HG03064 (cell line): ENCODE measurements around the gene ICAM4.

Source experiments
- ATAC-seq: cut with Tn5 transposase; IDR thresholded peaks from one replicate; pipeline ENCODE4 v1.9.1; 2021; ENCODE audit warnings: low read depth; ENCODE audit not compliant: unreplicated experiment

ICAM4 gene

DNA sequence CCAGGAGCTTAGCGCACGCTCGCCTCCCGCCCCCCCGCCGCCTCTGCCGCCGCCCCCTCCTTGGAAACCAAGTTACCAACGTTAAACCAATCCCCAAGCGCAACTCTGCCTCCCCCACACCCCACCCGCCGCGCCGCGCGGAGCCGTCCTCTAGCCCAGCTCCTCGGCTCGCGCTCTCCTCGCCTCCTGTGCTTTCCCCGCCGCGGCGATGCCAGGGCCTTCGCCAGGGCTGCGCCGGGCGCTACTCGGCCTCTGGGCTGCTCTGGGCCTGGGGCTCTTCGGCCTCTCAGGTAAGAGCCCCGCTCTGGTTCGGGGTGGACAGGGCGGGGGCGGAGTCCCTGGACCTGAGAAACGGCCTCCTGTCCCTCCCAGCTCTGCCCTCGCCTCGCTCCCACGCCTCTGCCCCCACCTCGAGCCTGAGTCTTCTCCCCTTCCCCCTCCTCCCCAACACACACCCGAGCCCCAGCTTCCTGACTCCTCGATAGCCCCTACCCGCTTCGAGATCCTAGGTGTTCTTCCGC is 3.1 kb downstream of the ICAM4 start, which contains the start of gene ICAM5:
ICAM5 (plus strand) TSS at position 117 of the 521 bp plus-strand sequence; CDS start at position 209, 92 bp downstream.
- ATAC-seq: no peak

DNA sequence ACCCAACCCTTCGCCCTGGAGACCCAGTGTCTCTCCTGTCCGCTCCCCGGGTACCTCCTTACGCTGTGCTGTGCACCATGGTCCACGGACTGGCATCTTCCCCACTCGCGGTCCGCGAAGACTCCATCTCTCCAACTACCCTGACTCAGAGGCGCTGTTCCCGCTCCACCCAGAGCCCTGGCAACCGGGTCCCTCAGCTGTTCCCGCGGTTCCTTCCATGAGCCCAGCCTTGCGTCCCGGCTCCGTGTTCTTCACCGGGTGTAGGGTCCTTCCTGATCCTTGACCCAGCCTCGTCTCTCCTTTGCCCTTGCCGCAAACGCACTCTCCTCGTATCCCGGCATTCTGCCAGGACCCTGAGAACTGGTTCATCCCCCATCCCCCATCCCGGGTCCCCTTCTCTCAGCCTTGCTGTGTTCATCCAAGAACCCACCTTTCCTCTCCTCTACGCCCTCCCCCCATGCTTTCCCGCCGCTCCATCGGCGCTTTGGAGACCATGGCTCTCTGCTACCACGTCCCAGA is 3.7 kb downstream of the ICAM4 start:
- ATAC-seq: no peak

DNA sequence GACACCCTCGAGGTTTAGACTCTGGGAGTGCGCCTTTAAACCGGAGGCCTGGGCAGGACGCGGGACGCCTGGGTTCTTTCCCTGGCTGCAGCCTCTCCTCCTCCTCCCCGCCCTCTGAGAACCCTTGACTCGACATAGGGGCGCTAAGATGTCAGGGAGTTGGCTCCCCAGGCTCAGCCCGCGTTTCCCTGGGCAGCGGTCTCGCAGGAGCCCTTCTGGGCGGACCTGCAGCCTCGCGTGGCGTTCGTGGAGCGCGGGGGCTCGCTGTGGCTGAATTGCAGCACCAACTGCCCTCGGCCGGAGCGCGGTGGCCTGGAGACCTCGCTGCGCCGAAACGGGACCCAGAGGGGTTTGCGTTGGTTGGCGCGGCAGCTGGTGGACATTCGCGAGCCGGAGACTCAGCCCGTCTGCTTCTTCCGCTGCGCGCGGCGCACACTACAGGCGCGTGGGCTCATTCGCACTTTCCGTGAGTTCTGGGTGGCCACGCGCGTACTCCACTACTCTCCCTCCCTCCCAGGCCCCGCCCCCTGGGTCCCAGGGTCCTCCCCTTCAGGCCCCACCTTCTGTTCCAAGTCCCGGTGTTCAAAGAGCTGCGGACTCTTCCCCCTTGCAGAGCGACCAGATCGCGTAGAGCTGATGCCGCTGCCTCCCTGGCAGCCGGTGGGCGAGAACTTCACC is 4.3 kb downstream of the ICAM4 start:
- no peak for ATAC-seq

DNA sequence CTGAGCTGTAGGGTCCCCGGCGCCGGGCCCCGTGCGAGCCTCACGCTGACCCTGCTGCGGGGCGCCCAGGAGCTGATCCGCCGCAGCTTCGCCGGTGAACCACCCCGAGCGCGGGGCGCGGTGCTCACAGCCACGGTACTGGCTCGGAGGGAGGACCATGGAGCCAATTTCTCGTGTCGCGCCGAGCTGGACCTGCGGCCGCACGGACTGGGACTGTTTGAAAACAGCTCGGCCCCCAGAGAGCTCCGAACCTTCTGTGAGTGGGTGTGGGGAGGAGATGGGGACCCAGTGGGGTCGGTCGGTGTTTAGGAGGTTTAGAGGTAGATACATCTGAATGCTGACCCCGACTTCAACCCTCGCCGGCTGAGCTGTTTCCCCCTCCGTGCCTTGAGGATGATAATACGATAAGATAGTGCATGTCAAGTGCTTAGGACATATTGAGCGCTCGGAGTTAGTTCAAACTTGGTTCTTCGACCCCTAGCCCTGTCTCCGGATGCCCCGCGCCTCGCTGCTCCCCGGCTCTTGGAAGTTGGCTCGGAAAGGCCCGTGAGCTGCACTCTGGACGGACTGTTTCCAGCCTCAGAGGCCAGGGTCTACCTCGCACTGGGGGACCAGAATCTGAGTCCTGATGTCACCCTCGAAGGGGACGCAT is 4.9 kb downstream of the ICAM4 start:
- no peak for ATAC-seq

DNA sequence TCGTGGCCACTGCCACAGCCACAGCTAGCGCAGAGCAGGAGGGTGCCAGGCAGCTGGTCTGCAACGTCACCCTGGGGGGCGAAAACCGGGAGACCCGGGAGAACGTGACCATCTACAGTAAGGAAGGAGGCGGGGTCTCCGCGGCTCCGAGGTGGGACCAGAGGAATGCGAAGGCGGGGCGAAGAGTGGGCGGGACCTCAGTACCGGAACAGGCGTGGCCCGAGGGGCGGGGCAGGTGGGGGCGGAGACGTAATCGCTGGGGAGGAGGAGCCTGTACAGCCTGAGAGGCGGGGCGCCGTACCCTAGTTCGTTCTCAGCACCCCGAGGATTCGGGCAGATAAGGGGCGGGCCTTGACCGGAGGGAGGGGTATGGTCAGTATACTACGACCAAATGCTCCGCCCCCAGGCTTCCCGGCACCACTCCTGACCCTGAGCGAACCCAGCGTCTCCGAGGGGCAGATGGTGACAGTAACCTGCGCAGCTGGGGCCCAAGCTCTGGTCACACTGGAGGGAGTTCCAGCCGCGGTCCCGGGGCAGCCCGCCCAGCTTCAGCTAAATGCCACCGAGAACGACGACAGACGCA is 5.5 kb downstream of the ICAM4 start:
- peak; percentile 42 for ATAC-seq

DNA sequence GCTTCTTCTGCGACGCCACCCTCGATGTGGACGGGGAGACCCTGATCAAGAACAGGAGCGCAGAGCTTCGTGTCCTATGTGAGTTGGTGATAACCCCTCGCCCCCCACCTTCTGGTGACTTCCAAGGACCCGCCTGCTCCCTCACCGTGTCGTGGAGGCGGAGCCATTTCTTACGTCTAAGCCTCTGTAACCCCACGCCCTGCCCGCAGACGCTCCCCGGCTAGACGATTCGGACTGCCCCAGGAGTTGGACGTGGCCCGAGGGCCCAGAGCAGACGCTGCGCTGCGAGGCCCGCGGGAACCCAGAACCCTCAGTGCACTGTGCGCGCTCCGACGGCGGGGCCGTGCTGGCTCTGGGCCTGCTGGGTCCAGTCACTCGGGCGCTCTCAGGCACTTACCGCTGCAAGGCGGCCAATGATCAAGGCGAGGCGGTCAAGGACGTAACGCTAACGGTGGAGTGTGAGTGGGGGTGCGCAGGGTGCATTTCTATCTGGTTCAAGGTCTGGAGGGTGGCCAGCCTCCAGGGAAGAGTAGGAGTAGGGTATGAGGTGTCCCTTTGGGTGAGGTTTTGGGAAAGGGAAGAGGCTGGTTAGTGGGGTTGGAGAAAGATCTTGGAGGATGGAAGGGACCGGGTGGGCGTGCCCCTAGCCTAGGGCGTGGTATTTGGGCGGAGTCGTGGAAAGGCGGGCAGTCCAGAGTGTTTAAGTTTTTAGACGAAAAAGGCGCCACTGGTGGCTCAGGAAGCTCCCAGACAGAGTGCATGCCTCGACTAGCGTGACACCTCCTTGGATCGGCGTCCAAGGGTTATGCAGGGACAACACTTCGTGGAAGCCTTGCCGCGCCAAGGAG is 6.3 kb downstream of the ICAM4 start:
- ATAC-seq: no peak

DNA sequence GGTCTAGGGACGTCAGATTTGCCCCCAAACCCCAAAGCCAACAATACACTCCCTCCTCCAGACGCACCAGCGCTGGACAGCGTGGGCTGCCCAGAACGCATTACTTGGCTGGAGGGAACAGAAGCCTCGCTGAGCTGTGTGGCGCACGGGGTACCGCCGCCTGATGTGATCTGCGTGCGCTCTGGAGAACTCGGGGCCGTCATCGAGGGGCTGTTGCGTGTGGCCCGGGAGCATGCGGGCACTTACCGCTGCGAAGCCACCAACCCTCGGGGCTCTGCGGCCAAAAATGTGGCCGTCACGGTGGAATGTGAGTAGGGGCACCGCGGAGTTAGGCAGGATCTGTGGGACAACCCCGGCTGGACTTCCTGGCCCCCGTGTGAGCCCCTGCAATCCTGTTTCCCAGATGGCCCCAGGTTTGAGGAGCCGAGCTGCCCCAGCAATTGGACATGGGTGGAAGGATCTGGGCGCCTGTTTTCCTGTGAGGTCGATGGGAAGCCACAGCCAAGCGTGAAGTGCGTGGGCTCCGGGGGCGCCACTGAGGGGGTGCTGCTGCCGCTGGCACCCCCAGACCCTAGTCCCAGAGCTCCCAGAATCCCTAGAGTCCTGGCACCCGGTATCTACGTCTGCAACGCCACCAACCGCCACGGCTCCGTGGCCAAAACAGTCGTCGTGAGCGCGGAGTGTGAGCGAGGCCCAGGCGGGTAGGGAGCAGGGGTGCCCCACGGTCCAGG is 7.0 kb downstream of the ICAM4 start:
- no peak for ATAC-seq

DNA sequence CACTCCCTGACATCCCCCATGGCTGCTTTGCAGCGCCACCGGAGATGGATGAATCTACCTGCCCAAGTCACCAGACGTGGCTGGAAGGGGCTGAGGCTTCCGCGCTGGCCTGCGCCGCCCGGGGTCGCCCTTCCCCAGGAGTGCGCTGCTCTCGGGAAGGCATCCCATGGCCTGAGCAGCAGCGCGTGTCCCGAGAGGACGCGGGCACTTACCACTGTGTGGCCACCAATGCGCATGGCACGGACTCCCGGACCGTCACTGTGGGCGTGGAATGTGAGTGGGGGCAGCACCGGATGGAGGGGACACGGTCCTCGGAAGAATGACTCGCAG is 7.6 kb downstream of the ICAM4 start:
- ATAC-seq: no peak

DNA sequence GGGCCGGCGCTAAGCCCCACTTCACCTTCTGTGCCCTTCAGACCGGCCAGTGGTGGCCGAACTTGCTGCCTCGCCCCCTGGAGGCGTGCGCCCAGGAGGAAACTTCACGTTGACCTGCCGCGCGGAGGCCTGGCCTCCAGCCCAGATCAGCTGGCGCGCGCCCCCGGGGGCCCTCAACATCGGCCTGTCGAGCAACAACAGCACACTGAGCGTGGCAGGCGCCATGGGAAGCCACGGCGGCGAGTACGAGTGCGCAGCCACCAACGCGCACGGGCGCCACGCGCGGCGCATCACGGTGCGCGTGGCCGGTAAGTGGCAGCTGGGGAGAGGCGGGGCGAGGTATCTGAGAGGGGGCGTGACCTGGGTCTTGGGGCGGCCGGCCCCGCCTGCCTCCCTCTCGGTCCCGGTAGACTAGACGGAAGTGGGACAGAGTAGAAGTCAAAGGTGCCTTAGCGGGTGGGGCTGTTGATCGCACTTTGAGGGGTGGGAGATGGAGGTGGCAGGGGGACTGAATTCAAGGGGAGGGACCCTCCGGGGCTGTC is 8.6 kb downstream of the ICAM4 start:
- no peak for ATAC-seq

DNA sequence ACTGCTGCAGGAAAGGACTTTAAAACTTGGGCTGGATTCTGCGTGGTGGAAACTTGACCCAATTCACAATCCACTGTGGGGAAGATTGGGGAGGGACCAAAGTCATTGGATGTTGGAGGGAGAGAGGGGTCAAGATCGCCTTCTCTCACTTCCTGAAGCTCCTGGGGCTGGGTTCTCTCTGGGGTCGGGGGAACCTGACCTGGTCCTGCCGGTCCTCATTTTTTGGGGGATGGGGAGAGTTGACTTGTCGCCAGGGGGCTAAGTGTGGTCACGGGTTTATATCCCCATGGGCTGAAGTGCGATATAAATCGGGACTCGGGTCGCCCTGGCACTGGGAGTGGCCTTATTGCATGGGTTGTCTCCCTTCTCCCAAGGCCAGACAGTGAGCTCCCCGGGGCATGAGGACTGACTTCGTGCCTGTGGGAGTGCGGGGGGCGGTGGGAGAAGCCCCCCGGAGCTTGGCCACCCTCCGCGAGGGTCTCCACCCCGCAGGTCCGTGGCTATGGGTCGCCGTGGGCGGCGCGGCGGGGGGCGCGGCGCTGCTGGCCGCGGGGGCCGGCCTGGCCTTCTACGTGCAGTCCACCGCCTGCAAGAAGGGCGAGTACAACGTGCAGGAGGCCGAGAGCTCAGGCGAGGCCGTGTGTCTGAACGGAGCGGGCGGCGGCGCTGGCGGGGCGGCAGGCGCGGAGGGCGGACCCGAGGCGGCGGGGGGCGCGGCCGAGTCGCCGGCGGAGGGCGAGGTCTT is 9.3 kb downstream of the ICAM4 start:
- no peak for ATAC-seq

DNA sequence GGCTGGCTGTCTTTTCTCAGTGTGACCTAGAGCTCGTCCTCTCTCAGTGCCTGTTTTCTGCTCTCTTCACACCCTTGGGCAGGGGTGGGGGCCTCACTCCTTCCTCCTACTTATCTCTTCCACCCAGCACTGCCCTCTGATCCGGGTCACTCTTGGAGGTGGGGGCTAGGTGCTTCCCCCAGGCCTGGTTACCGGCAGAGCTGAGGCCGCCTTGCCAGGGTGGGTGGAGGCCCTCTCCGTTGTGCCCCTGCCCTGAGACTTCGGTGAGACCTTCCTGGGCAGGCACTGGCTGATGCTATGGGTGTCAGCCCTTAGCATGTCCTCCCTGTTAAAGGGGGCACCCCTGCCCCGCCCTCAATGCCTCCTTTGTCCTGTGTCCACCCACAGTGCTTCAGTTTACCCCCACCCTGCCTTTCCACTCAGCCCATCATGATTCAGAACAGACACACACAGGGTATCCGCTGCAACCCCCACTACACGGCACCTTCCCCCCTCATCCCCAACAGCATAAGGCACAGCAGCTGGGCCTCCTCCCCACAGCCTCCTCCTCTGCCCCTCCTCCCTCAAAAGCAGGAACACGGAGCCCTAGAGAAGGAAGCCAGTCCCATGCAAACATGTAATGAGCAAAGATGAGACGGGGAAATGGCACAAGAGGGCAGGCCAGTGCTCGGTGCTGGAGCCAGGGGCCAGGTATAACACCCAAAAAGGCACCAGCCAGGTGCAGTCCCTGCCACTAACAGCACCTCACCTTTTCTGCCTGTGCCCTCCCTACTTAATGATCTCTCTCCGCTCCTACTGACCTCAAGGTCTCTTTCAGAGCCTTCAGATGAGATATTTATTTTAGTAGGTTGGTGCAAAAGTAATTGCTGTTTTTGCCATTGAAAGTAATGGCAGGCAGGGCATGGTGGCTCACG is 13.0 kb downstream of the ICAM4 start:
- no peak for ATAC-seq

DNA sequence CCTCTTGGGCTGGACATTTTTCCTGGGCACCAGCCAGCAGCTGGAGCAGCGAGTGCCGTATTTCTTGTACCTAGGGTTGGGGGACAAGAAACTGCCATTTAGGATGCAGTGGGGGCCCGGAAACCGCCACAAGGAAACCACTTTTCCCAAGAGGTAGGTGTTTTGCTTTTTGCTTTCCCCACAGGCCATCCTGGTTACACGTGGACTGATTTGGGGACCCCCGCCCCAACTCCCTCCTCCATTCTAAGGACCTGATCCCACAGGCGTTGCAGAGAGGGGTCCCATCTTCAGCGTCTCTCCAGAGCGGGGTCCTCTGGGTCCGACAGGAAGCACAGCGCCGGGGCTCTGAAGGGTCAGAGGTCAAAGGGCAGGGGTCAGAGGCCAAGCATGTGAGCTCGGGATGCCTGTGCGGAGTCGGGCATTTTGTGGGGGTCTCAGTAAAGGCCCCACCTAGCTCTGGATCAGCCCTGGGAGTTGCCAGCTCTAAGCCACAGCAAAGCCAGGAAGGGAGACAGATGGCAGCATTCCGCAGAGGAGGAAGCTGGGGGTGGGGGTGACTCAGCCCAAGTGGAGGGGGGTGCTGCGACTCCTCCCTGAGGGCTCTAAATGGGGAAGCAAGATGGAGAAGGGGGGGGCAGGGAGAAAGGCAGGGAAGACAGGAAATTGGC is 18.5 kb downstream of the ICAM4 start:
- no peak for ATAC-seq

DNA sequence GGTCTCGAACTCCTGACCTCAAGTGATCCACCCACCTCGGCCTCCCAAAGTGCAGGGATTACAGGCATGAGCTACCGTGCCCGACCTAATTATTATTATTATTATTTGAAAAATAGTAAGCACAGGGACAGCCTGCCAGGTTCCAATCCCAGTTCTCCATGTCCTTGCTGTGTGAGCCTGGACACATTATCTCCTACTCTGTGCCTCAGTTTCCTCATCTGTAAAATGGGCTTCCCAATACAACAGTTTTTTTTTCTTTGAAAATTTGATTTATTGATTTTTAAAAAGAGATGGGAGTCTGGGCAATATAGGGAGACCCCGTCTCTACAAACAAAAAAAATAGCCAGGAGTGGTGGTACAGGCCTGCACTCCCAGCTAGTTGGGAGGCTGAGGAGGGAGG is 19.6 kb downstream of the ICAM4 start:
- ATAC-seq: no peak

DNA sequence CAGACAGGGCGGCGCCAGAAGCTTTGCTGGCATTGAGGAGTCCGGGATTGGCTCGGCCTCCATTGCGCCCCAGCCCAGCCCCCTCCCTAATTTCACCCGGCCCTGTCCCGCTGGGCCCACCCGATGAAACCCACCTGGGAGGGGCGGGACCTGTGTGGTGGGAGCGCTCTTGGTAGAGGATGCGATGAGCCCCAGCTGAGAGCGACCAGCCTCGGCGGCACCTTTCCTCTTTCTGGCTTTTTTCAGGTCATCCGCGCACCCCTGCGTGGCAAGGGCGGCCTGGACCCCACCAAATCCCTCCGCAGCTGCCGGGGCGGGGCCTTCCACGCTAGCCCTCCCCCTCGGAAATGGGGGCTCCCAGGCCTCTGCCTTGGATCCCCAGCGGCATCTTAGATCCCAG is 22.7 kb downstream of the ICAM4 start, which contains the start of gene ZGLP1:
ZGLP1 (minus strand) TSS at position 393 of the 400 bp plus-strand sequence.
- no peak for ATAC-seq

DNA sequence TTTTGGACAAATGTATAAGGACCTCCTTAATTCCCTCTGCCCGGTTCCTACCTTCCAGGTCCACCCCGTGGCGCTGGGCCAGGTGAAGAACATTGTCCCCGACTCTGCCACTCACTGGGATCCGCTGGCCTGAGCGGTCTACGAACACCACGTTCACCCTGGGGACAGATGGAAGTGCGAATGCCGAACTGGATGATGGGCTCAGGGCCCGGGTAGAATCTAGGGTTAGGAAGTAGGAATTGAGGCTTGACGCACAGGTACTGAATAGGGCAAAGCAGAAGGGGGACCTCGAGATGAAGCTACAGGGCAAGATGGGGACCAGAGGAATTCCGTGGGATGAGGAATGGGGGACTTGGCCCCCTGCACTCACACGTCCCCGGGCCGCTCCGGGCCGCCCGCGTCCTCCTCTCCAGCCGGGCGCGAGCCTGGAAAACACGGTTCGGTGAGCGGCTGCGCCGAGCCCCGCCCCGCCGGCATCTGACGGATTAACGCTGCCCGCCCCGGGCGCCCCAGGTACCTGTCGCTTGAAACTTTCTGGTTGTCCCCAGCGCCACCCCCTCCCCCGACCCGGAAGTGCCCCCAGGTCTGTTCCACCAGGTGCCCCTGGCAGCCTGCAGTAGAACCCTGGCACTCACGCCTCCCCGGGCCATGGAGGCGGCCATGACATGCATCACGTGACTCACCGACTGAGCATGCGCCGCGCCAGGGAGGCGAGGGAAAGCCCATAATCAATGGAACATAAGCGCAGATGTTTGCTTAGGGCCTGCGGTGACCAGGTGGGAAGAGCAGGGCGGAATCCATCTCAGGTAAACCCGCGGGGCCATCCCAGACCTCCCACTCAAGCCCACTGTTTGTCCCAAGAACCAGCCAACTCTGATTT is 28.8 kb downstream of the ICAM4 start, which contains the start of gene FDX2:
FDX2 (minus strand) TSS at position 681 of the 880 bp plus-strand sequence; CDS start at position 662, 19 bp downstream.
- no peak for ATAC-seq
